ENCODE data around the gene REXO4. TPM values are rescaled to one million over a fixed set of nuclear protein-coding genes. Genes with fewer than 3 reads are reported as not detected.

Gene REXO4
- total and polyA plus RNA-seq, 2 of the 13 experiments (the other 11 are each of a cell fraction or from before 2014, with no cell fraction given), result 18.5 to 30.4 TPM

- 0 out of 2 replicates have a peak, but pooled peaks have one; percentile 6 for TF ChIP-seq MTF1 (CRISPR knock-in tag; IDR thresholded peaks at IDR 0.05)
- TF ChIP-seq ZFP1 (CRISPR knock-in tag; IDR thresholded peaks at IDR 0.05), result no peak
- TF ChIP-seq FOXP4 (CRISPR knock-in tag; IDR thresholded peaks at IDR 0.05), result 0 out of 2 replicates have a peak, but pooled peaks have one; percentile 27
- TF ChIP-seq GZF1 (CRISPR knock-in tag; IDR thresholded peaks at IDR 0.05), result no peak
- no peak for TF ChIP-seq ZNF281 (CRISPR knock-in tag; IDR thresholded peaks at IDR 0.05; ENCODE audit: borderline replicate concordance)
- 0 out of 2 replicates have a peak, but pooled peaks have one; percentile 34 for TF ChIP-seq HNRNPL (IDR thresholded peaks at IDR 0.05; ENCODE audit: low read depth, low read length)
- peak; percentile 25 for TF ChIP-seq SATB2 (CRISPR knock-in tag; IDR thresholded peaks at IDR 0.05)
- TF ChIP-seq TFDP2 (CRISPR knock-in tag; IDR thresholded peaks at IDR 0.05), result peak; percentile 78
- 0 out of 2 replicates have a peak, but pooled peaks have one; percentile 36 for TF ChIP-seq HES4 (CRISPR knock-in tag; IDR thresholded peaks at IDR 0.05; ENCODE audit: borderline replicate concordance)
- peak; percentile 38; the same call in 1 of the 2 replicates for TF ChIP-seq SRF (IDR thresholded peaks at IDR 0.05; ENCODE audit: low read depth, low read length)
- TF ChIP-seq ZKSCAN8 (CRISPR knock-in tag; IDR thresholded peaks at IDR 0.05; ENCODE audit: borderline replicate concordance), result no peak
- TF ChIP-seq GMEB2 (CRISPR knock-in tag; IDR thresholded peaks at IDR 0.05; ENCODE audit: low read depth), result peak; percentile 78
- TF ChIP-seq ZFP36 (IDR thresholded peaks at IDR 0.05; ENCODE audit: borderline replicate concordance, low read depth, low read length, partially characterized antibody), result no peak
- TF ChIP-seq MBD4 (IDR thresholded peaks at IDR 0.05; ENCODE audit: borderline replicate concordance, low read length), result no peak
- TF ChIP-seq TCF7L2 (IDR thresholded peaks at IDR 0.05; ENCODE audit: low read depth, low read length), result no peak
- TF ChIP-seq ZNF547 (CRISPR knock-in tag; IDR thresholded peaks at IDR 0.05), result peak; percentile 35; the same call in 1 of the 2 replicates
- TF ChIP-seq POLR2A (IDR thresholded peaks at IDR 0.05; ENCODE audit: insufficient read depth in 1 of 2, low read depth in 2 of 2, low read length in 2 of 2), result peak; percentile 81 to 82
- peak; percentile 31; the same call in 1 of the 2 replicates for TF ChIP-seq CCDC6 (CRISPR knock-in tag; IDR thresholded peaks at IDR 0.05)
- TF ChIP-seq ZNF770 (CRISPR knock-in tag; IDR thresholded peaks at IDR 0.05), result peak; percentile 98
- TF ChIP-seq MIER2 (CRISPR knock-in tag; IDR thresholded peaks at IDR 0.05), result no peak
These were observed 41.8 kb downstream of the REXO4 start, which contains the start of the genes STKLD1 and SURF4 (continued) for GRCh38 chr9:133375724-133376654.
